ENCODE measurements around the gene RASAL1.

DNA sequence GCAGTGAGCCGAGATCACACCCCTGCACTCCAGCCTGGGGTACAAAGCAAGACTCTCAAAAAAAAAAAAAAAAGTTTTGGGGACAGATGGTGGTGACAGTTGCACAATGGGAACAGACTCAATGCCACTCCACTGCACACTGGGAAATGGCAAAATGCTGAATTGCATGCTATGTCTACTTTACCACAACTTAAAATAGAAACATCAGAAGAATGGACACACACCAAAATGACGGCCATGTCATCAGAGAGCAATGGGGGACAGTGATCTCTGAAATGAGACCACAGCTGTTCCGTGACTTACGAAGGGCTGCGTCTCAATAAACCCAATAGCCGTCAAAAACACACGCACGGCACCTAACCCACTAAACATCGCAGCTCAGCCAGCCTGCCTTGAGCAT lies 36.0 kb upstream of the RASAL1 start:
- TF ChIP-seq CTCF (IDR thresholded peaks at IDR 0.05; ENCODE audit: low read depth, low read length), result no peak
- TF ChIP-seq POLR2A (IDR thresholded peaks at IDR 0.05; ENCODE audit: extremely low read depth, insufficient read length), result no peak
